Medulla oblongata (tissue), 1 donor: ENCODE measurements around the gene MGLL.

Experiments used
- DNase-seq: peaks from one replicate; pipeline ENCODE4 v3.0.0-alpha.2; 2015; ENCODE audit errors: extremely low spot score

MGLL gene

GRCh38 chr3:127723011-127723567 lies 99.2 kb downstream of the MGLL start:
- no peak for DNase-seq

GRCh38 chr3:127722091-127722784 lies 100.1 kb downstream of the MGLL start:
- no peak for DNase-seq

- no peak for DNase-seq
These were observed 101.1 kb downstream of the MGLL start for GRCh38 chr3:127720985-127721935.

- DNase-seq, result no peak
These were observed 102.0 kb downstream of the MGLL start for GRCh38 chr3:127720161-127720823.

- DNase-seq, result no peak
These were observed 102.9 kb downstream of the MGLL start for GRCh38 chr3:127719369-127719768.

DNA sequence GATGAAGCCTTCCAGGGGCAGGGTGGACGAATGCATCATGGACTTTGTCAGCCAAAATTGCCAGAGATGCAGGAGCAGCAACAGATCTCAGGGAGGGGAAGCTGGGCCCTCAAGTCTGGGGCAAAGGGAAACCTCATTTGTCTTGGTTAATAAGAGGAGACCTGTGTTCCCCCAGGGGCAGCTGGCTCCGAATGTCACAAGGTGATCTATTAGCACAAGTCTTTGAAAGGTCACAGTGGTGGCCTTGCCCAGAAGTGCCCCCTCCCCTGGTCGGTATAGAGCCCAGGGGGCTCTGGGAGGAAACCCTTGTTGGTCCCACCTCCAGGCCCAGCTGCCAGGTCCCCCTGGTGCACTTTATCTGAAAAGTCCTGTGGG lies 103.4 kb downstream of the MGLL start:
- DNase-seq, result no peak

- no peak for DNase-seq
These were observed 103.9 kb downstream of the MGLL start for GRCh38 chr3:127718245-127718915.

- peak; percentile 33 for DNase-seq
These were observed 104.7 kb downstream of the MGLL start for GRCh38 chr3:127717357-127718244.

DNA sequence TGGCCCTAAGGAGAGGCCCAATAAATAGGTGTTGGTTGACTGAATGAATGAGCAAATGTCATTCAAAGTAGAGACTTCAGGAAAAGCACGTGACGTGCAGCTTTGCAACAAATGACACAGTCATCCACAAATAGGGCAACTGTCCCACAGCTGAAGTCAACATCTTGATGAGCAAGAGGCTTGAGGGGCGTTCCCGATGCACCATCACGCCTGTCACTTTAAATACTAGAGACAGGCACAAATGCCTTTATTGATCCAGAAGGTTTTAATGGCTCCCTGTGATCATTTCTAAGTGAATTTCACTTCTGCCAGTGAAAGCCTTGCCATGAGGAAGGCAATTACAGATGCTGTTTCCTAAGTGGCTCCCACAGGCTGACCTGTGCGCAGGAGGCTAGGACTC lies 105.9 kb downstream of the MGLL start:
- peak; percentile 29 for DNase-seq

DNA sequence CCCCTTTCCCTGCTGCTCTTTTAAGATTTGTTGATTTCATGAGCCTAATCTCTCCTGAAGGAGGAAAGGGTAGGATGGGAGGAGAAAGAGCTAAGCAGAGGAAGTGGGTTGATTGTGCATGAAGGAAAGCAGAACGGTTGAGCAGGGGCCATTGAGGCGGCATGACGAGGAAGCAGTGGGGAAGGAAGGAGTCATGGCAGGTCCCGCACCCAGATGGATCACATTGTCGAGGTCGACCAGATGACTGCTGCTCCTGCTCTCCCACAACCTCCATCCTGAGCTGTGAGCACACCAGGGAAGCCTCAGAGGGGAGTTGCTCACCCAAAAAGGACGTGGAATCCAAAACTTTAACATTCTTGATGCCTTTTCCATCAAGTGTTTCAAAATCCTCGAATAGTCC lies 106.8 kb downstream of the MGLL start:
- no peak for DNase-seq

- no peak for DNase-seq
These were observed 107.4 kb downstream of the MGLL start for GRCh38 chr3:127714866-127715265.

GRCh38 chr3:127714125-127714571 lies 108.2 kb downstream of the MGLL start:
- DNase-seq, result no peak

GRCh38 chr3:127712881-127713771 lies 109.2 kb downstream of the MGLL start:
- no peak for DNase-seq

DNA sequence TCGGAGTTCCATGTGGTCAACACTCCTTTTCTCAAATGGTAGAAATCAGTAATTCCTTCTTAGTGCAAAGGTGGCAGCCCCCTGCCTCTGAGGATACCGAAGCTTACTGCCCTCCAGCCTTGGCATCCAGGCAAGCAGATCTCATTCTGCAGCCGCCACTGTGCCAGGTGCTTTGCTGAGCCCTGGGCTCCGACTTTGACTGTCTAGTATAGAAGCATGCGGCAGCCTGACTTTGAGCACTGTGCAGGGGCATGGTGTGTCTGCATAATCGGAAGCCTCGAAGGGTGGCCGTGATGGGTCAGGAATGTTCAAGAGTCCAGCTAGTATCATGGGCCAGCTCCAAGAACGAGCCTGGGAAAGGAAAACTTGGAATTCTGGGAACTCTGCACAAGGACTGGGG lies 109.9 kb downstream of the MGLL start:
- no peak for DNase-seq

DNA sequence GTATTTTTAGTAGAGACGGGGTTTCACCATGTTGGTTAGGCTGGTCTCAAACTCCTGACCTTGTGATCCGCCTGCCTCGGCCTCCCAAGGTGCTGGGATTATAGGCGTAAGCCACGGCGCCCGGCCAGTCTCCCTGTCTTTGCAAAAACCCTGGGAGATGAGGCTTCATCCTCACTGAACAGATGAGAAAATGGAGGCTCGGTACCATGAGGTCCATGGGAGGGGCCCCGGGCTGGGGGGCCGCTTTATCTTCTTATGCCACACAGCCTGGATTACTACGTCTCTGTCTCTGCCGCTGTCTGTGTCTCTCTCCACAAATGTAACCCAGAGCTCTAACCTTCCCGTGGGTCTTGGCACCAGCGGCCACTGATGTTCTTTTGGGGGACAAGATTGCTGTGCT lies 110.4 kb downstream of the MGLL start:
- DNase-seq, result no peak

GRCh38 chr3:127711021-127711695 lies 111.2 kb downstream of the MGLL start:
- DNase-seq, result no peak

GRCh38 chr3:127710155-127710941 lies 112.0 kb downstream of the MGLL start:
- DNase-seq, result no peak
